ENCODE results near the gene AATK.

DNA sequence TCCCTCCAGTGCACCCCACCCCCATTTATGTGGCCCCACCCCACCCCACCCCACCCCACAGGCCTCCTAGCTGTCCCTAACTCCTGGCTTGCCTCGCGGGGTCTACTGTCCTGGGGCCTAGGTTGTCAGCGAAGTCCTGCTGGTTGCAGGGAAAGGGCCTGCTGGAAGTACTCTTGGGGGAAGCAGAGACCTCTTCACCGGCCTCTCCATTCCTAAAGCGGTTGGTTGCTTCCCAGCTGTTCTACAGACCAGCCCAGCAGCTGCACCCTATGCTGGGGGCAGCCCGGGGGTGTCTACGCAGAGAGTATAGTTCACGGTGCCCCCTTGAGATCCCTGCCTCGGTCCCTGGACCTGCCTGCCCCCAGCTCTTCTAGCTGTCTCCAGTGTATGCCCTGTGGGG is 74.9 kb downstream of the AATK start:
- TF ChIP-seq, protein P1, sequence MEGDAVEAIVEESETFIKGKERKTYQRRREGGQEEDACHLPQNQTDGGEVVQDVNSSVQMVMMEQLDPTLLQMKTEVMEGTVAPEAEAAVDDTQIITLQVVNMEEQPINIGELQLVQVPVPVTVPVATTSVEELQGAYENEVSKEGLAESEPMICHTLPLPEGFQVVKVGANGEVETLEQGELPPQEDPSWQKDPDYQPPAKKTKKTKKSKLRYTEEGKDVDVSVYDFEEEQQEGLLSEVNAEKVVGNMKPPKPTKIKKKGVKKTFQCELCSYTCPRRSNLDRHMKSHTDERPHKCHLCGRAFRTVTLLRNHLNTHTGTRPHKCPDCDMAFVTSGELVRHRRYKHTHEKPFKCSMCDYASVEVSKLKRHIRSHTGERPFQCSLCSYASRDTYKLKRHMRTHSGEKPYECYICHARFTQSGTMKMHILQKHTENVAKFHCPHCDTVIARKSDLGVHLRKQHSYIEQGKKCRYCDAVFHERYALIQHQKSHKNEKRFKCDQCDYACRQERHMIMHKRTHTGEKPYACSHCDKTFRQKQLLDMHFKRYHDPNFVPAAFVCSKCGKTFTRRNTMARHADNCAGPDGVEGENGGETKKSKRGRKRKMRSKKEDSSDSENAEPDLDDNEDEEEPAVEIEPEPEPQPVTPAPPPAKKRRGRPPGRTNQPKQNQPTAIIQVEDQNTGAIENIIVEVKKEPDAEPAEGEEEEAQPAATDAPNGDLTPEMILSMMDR (IDR thresholded peaks at IDR 0.05), result no peak
- TF ChIP-seq POLR2A (IDR thresholded peaks at IDR 0.05), result no peak
